Gastrocnemius medialis (tissue), 4 donors: Measurements from ENCODE around the gene ADARB2. TPM values are rescaled to one million over a fixed set of nuclear protein-coding genes. Genes with fewer than 3 reads are reported as not detected.

ENCODE experiments used
- ATAC-seq, 2 donors: fragments of 150-250 bp; one replicate each; pipeline ENCODE4 v1.9.1; 2016
- DNase-seq, 2 donors: peaks; one replicate each; pipeline ENCODE4 v3.0.0-alpha.2; 2019
- H3K27ac ChIP-seq, 4 donors: fragments of 200-600 bp; sonication (generic); 1 replicate in 1 of 4; 2 replicates in 3 of 4; pipeline ENCODE4 v1.5.1; 2016 to 2018; ENCODE audit warnings: mild to moderate bottlenecking in 2 of 4, moderate library complexity in 1 of 4
- H3K27me3 ChIP-seq, 3 donors: fragments of 200-600 bp; sonication (generic) in 2 of 3; 1 replicate in 1 of 3; 2 replicates in 2 of 3; pipeline versions ENCODE4 v1.5.1 to v1.6.0; 2016 to 2019; ENCODE audit warnings: mild to moderate bottlenecking in 1 of 3, moderate library complexity in 1 of 3
- H3K36me3 ChIP-seq, 2 donors: fragments of 200-600 bp; sonication (generic) in 1 of 2; one replicate each; pipeline ENCODE4 v1.5.1; 2017 to 2018
- H3K4me1 ChIP-seq, 2 donors: fragments of 200-600 bp; sonication (generic) in 1 of 2; one replicate each; pipeline ENCODE4 v1.5.1; 2016 to 2017; ENCODE audit warnings: mild to moderate bottlenecking in 2 of 2
- H3K4me3 ChIP-seq, 4 donors: fragments of 200-600 bp; sonication (generic) in 3 of 4; 1 replicate in 1 of 4; 2 replicates in 3 of 4; pipeline ENCODE4 v1.5.1; 2016 to 2019; ENCODE audit warnings: mild to moderate bottlenecking in 2 of 4
- H3K9me3 ChIP-seq, 3 donors: fragments of 200-600 bp; sonication (generic) in 2 of 3; 1 replicate in 1 of 3; 2 replicates in 2 of 3; pipeline ENCODE4 v1.5.1; 2016 to 2019
- CTCF ChIP-seq, 5 experiments: fragments of 450-650 bp in 3 of 5; fragments of 200-600 bp in 2 of 5; sonication (generic) in 2 of 5; IDR thresholded peaks in 4 of 5; conservative IDR thresholded peaks in 1 of 5; 1 replicate in 4 of 5; 2 replicates in 1 of 5; pipeline ENCODE4 v1.5.1; 2016 to 2019; ENCODE audit warnings: antibody characterized with exemption in 5 of 5, mild to moderate bottlenecking in 3 of 5, moderate library complexity in 3 of 5
- POLR2A ChIP-seq, 2 donors: fragments of 450-650 bp; IDR thresholded peaks; one replicate each; pipeline ENCODE4 v1.6.1; 2017; ENCODE audit warnings: antibody characterized with exemption in 2 of 2, mild to moderate bottlenecking in 2 of 2, moderate library complexity in 2 of 2
- in situ Hi-C, 4 donors: fragments of 200-750 bp; cut with MboI; loops; one replicate each; pipeline versions ENCODE4 v1.15.0 to v1.8.0; 2017; ENCODE audit warnings: low sequenced_read_pairs in 4 of 4
- intact Hi-C: fragments of 100-400 bp; cut with DNase I; formaldehyde crosslinking; loops from one replicate; pipeline ENCODE4 v1.15.1; 2023; ENCODE audit warnings: low total_unique reads
- total RNA-seq, 4 donors: library from RNA; depleted of rRNA; stranded (reverse); fragments of >200 nt; gene quantifications; one replicate each; pipeline versions ENCODE4 v1.1.0 to v1.2.3, GENCODE V29; 2016

The ADARB2 gene
- total RNA-seq, 4 donors from 2014 or later, result 0.07 to 0.87 (median 0.10) TPM

- H3K27me3 ChIP-seq, result peaks cover 0 to 4% (median 0%) of the 10 kb centered on the region in 3 donors
- no peaks in the 10 kb centered on the region for H3K4me1 ChIP-seq
- no peaks in the 10 kb centered on the region for H3K9me3 ChIP-seq
- H3K36me3 ChIP-seq, result no peaks in the 10 kb centered on the region
- H3K4me3 ChIP-seq, result no peak overlapping the region
- intact Hi-C loops, result no loop called here
- DNase-seq, result no peak
- TF ChIP-seq POLR2A (IDR thresholded peaks at IDR 0.05), result no peak
- no peak for TF ChIP-seq CTCF (IDR thresholded peaks at IDR 0.05 in 4 of 5, conservative IDR thresholded peaks at IDR 0.05 in 1 of 5)
- in situ Hi-C loops, result no loop called here
- no peak for ATAC-seq
- no peak overlapping the region for H3K27ac ChIP-seq
Observed at GRCh38 chr10:1190052-1190395, 547.3 kb downstream of the ADARB2 start.

- no peaks in the 10 kb centered on the region for H3K9me3 ChIP-seq
- H3K27me3 ChIP-seq, result peaks cover 0 to 4% (median 0%) of the 10 kb centered on the region in 3 donors
- H3K4me3 ChIP-seq, result no peak overlapping the region
- in situ Hi-C loops, result no loop called here
- no peak overlapping the region for H3K27ac ChIP-seq
- no peak for ATAC-seq
- DNase-seq, result no peak
- intact Hi-C loops, result no loop called here
- no peaks in the 10 kb centered on the region for H3K4me1 ChIP-seq
- H3K36me3 ChIP-seq, result no peaks in the 10 kb centered on the region
- TF ChIP-seq CTCF (IDR thresholded peaks at IDR 0.05 in 4 of 5, conservative IDR thresholded peaks at IDR 0.05 in 1 of 5) (no peak), POLR2A (IDR thresholded peaks at IDR 0.05) (no peak)
Observed at GRCh38 chr10:1189166-1190051, 547.9 kb downstream of the ADARB2 start.

GRCh38 chr10:1188558-1189135 lies 548.7 kb downstream of the ADARB2 start:
- in situ Hi-C loops, result no loop called here
- Histone ChIP-seq H3K27ac (no peak overlapping the region), H3K9me3 (no peaks in the 10 kb centered on the region), H3K4me1 (no peaks in the 10 kb centered on the region), H3K27me3 (peaks cover 0 to 4% (median 0%) of the 10 kb centered on the region in 3 donors), H3K4me3 (no peak overlapping the region), H3K36me3 (no peaks in the 10 kb centered on the region)
- intact Hi-C loops, result no loop called here
- DNase-seq, result no peak
- TF ChIP-seq CTCF (IDR thresholded peaks at IDR 0.05 in 4 of 5, conservative IDR thresholded peaks at IDR 0.05 in 1 of 5), result no peak
- TF ChIP-seq POLR2A (IDR thresholded peaks at IDR 0.05), result no peak
- ATAC-seq, result no peak

GRCh38 chr10:1187855-1188557 lies 549.3 kb downstream of the ADARB2 start:
- Histone ChIP-seq H3K36me3 (no peaks in the 10 kb centered on the region), H3K9me3 (no peaks in the 10 kb centered on the region), H3K27ac (no peak overlapping the region), H3K4me1 (no peaks in the 10 kb centered on the region), H3K4me3 (no peak overlapping the region), H3K27me3 (peaks cover 0 to 4% (median 0%) of the 10 kb centered on the region in 3 donors)
- no peak for DNase-seq
- no peak for TF ChIP-seq CTCF (IDR thresholded peaks at IDR 0.05 in 4 of 5, conservative IDR thresholded peaks at IDR 0.05 in 1 of 5)
- TF ChIP-seq POLR2A (IDR thresholded peaks at IDR 0.05), result no peak
- intact Hi-C loops, result no loop called here
- in situ Hi-C loops, result no loop called here
- ATAC-seq, result no peak
